GM10248 (cell line): ENCODE data around the gene BAZ1A.

Source experiments
- CTCF ChIA-PET: fragments of 300-600 bp; sonication (Branson Sonifier 250); formaldehyde crosslinking; extraction: SDS; loops from one replicate; lab custom pipeline; 2021; ENCODE audit warnings: antibody characterized with exemption; lab: Yijun Ruan, JAX
- POLR2A ChIA-PET: fragments of 350-650 bp; sonication (Branson Sonifier 250); formaldehyde crosslinking; extraction: SDS; loops from one replicate; lab custom pipeline; 2020; ENCODE audit warnings: antibody characterized with exemption; lab: Yijun Ruan, JAX
- DNase-seq: peaks from one replicate; pipeline ENCODE4 v3.0.0; 2012; ENCODE audit errors: extremely low spot score
- CTCF ChIP-seq: IDR thresholded peaks from 2 replicates; pipeline ENCODE4 v1.5.1; 2012; ENCODE audit warnings: mild to moderate bottlenecking, low read depth; ENCODE audit errors: extremely low read depth, missing control alignments, control extremely low read depth

Gene BAZ1A

GRCh38 chr14:34770901-34771300 lies 104.3 kb downstream of the BAZ1A start:
- no peak for TF ChIP-seq CTCF
- CTCF ChIA-PET: interaction anchor here (2.1 kb wide), 1 partner anchor 39 kb away, joined by 4 read pairs; no protein-coding TSS in a partner anchor
- no peak for DNase-seq
- POLR2A ChIA-PET: no interaction called here

- CTCF ChIA-PET: interaction anchor here (1.2 to 1.6 kb wide), 2 partner anchors 13 to 17 kb away, joined by 3 to 6 read pairs; no protein-coding TSS in a partner anchor
- POLR2A ChIA-PET: no interaction called here
- TF ChIP-seq CTCF: no peak
- no peak for DNase-seq
Observed at GRCh38 chr14:34766606-34767005, 108.6 kb downstream of the BAZ1A start.

GRCh38 chr14:34766060-34766459 lies 109.1 kb downstream of the BAZ1A start:
- DNase-seq: no peak
- no peak for TF ChIP-seq CTCF
- ChIA-PET POLR2A (no interaction called here), CTCF (interaction anchor here (1.0 to 1.6 kb wide), 2 partner anchors 18 to 26 kb away, joined by 3 to 6 read pairs; no protein-coding TSS in a partner anchor)

GRCh38 chr14:34755215-34755614 lies 119.9 kb downstream of the BAZ1A start:
- ChIA-PET CTCF (no interaction called here), POLR2A (no interaction called here)
- TF ChIP-seq CTCF: no peak
- no peak for DNase-seq

- TF ChIP-seq CTCF: no peak
- DNase-seq: no peak
- ChIA-PET POLR2A (no interaction called here), CTCF (no interaction called here)
Observed at GRCh38 chr14:34754687-34755086, 120.5 kb downstream of the BAZ1A start.

- CTCF ChIA-PET: interaction anchor here (2.3 kb wide), 1 partner anchor 28 kb away, joined by 8 read pairs; no protein-coding TSS in a partner anchor
Observed at GRCh38 chr14:34750670-34751069, 124.5 kb downstream of the BAZ1A start.

More at GRCh38 chr14:34750670-34751069, 124.5 kb downstream of the BAZ1A start:
- POLR2A ChIA-PET: no interaction called here
- no peak for TF ChIP-seq CTCF
- DNase-seq: no peak
